K562 (cell line): ENCODE results near the gene ZBTB2. TPM values are rescaled to one million over a fixed set of nuclear protein-coding genes. Genes with fewer than 3 reads are reported as not detected.

Experiments used
- ATAC-seq: fragments of 200-7000 bp; cut with Tn5 transposase; 3 replicates; pipeline ENCODE4 v1.9.1; 2020; ENCODE audit warnings: moderate library complexity
- BruUV-seq: library from RNA; stranded (reverse); fragments of 400-500 nt; replicated peaks from 2 replicates; lab custom pipeline; 2021; lab: Mats Ljungman, UMichigan
- CTCF ChIA-PET: fragments of 300-600 bp; formaldehyde crosslinking; extraction: SDS; loops from one replicate; lab custom pipeline; 2021; ENCODE audit warnings: low intra/inter-chr PET ratio; lab: Yijun Ruan, JAX
- POLR2A ChIA-PET: fragments of 300-600, 350-650 bp; sonication (Branson Sonifier 250); formaldehyde crosslinking; extraction: SDS; loops from one replicate; lab custom pipeline; 2021; ENCODE audit warnings: antibody characterized with exemption, inconsistent platforms; lab: Yijun Ruan, JAX
- DNase-seq, 4 experiments: peaks; one replicate each; pipeline versions ENCODE4 v3.0.0 to v3.0.0-alpha.2; 2011 to 2018; ENCODE audit warnings: low spot score in 3 of 4, mixed read lengths in 3 of 4; ENCODE audit errors: extremely low read depth in 1 of 4
- FAIRE-seq: peaks from 2 replicates; lab custom pipeline; 2011; peaks lifted over from hg19 to GRCh38; lab: Jason Lieb, UNC
- H2AFZ ChIP-seq: 2 replicates; pipeline ENCODE4 v1.6.0; 2011; ENCODE audit warnings: low read depth, low read length, control low read depth, inconsistent platforms
- H3K27ac ChIP-seq: fragments of 200-600 bp; 3 replicates; pipeline ENCODE4 v1.8.0; 2011; ENCODE audit warnings: low read depth, mild to moderate bottlenecking, control low read depth, inconsistent platforms, low read length, moderate library complexity, mixed read lengths; ENCODE audit errors: extremely low read depth
- H3K27me3 ChIP-seq, 2 experiments: fragments of 300-600 bp in 1 of 2; 2 replicates in 1 of 2; 3 replicates in 1 of 2; pipeline versions ENCODE4 v1.6.0 to v1.8.0; 2011; ENCODE audit warnings: inconsistent platforms in 2 of 2, low read length in 2 of 2, mild to moderate bottlenecking in 1 of 2, mixed read lengths in 1 of 2, moderate library complexity in 1 of 2; ENCODE audit not compliant: control insufficient read depth in 2 of 2, insufficient read depth in 2 of 2
- H3K36me3 ChIP-seq: fragments of 300-600 bp; 3 replicates; pipeline ENCODE4 v1.8.0; 2011; ENCODE audit warnings: mild to moderate bottlenecking, low read length, inconsistent platforms; ENCODE audit not compliant: control insufficient read depth, insufficient read depth
- H3K4me1 ChIP-seq, 2 experiments: fragments of 200-600 bp in 1 of 2; replicated peaks in 1 of 2; 2 replicates in 1 of 2; 3 replicates in 1 of 2; pipeline versions ENCODE4 v1.5.1 to v1.8.0; 2011; ENCODE audit warnings: inconsistent platforms in 2 of 2, low read length in 2 of 2, mild to moderate bottlenecking in 1 of 2, mixed read lengths in 1 of 2, moderate library complexity in 1 of 2; ENCODE audit not compliant: control insufficient read depth in 2 of 2, insufficient read depth in 2 of 2
- H3K4me2 ChIP-seq: 2 replicates; pipeline ENCODE4 v1.6.1; 2011; ENCODE audit warnings: low read length, control low read depth, inconsistent platforms, mixed read lengths; ENCODE audit not compliant: insufficient read depth
- H3K4me3 ChIP-seq: fragments of 200-600 bp; sonication (generic), shearing (Covaris generic); 2 replicates; pipeline ENCODE4 v1.5.1; 2016; ENCODE audit warnings: control low read depth, inconsistent platforms
- H3K79me2 ChIP-seq: fragments of 200-600 bp; 3 replicates; pipeline ENCODE4 v1.8.0; 2011; ENCODE audit warnings: low read length, inconsistent platforms; ENCODE audit not compliant: control insufficient read depth, insufficient read depth
- H3K9ac ChIP-seq, 2 experiments: 2 replicates each; pipeline versions ENCODE4 v1.6.0 to v1.6.1; 2011; ENCODE audit warnings: low read depth in 2 of 2, low read length in 2 of 2, control low read depth in 1 of 2, inconsistent platforms in 1 of 2, mild to moderate bottlenecking in 1 of 2, mixed read lengths in 1 of 2; ENCODE audit not compliant: insufficient read depth in 1 of 2
- H3K9me1 ChIP-seq: one replicate; pipeline ENCODE4 v1.6.0; 2011; ENCODE audit warnings: inconsistent platforms, mild to moderate bottlenecking, low read length, moderate library complexity; ENCODE audit not compliant: control insufficient read depth, insufficient read depth
- H3K9me3 ChIP-seq: replicated peaks from 2 replicates; pipeline ENCODE4 v1.5.1; 2011; ENCODE audit warnings: low read depth, low read length, inconsistent platforms; ENCODE audit not compliant: control insufficient read depth, insufficient read depth
- H4K20me1 ChIP-seq: replicated peaks from 2 replicates; pipeline ENCODE4 v1.6.1; 2011; ENCODE audit warnings: low read length, inconsistent platforms, mixed read lengths; ENCODE audit not compliant: control insufficient read depth, insufficient read depth
- HSF4 ChIP-seq: fragments of 250-450 bp; sonication (Bioruptor Pico); IDR thresholded peaks from 2 replicates; pipeline ENCODE4 v2.1.2; 2022; ENCODE audit warnings: mild to moderate bottlenecking, moderate library complexity, borderline replicate concordance
- LEF1 ChIP-seq: fragments of 450-650 bp; IDR thresholded peaks from 2 replicates; pipeline ENCODE4 v1.6.1; 2016; ENCODE audit warnings: mild to moderate bottlenecking
- POLR2AphosphoS2 ChIP-seq: IDR thresholded peaks from 2 replicates; pipeline ENCODE4 v1.6.1; 2012; ENCODE audit warnings: low read length, improper control_type of control experiment
- TCF7 ChIP-seq: sonication (generic); IDR thresholded peaks from 2 replicates; pipeline ENCODE4 v1.6.1; 2016; ENCODE audit warnings: antibody characterized with exemption, borderline replicate concordance
- ZNF444 ChIP-seq: fragments of 250-450 bp; sonication (Bioruptor Pico); IDR thresholded peaks from 2 replicates; pipeline ENCODE4 v1.4.0; 2020; ENCODE audit warnings: mild to moderate bottlenecking, moderate library complexity
- ZNF780A ChIP-seq: fragments of 250-450 bp; sonication (Bioruptor Pico); IDR thresholded peaks from 2 replicates; pipeline ENCODE4 v1.5.0; 2021; ENCODE audit warnings: mild to moderate bottlenecking
- WGBS: fragments of 100-300 bp; shearing (Covaris generic); methylation state at CpG from one replicate; pipeline ENCODE4 v1.1.6; 2016; ENCODE audit warnings: low coverage, mixed read lengths; ENCODE audit not compliant: insufficient coverage; ENCODE audit errors: missing lambda C conversion rate; 5-methylcytosine and 5-hydroxymethylcytosine counted together
- in situ Hi-C: fragments of 300-500 bp; cut with MboI; formaldehyde crosslinking; loops from 4 replicates; pipeline ENCODE4 v1.15.0; 2018; ENCODE audit warnings: inconsistent platforms, mixed read lengths
- intact Hi-C: fragments of 100-400 bp; cut with micrococcal nuclease; formaldehyde crosslinking; loops from 2 replicates; pipeline ENCODE4 v1.14.2; 2022
- polyA plus RNA-seq, 8 experiments: library from polyadenylated mRNA; depleted of rRNA in 4 of 8; stranded (reverse) in 5 of 8; unstranded in 3 of 8; fragments of >200 nt; fragmentation: Nextera tagmentation in 2 of 8; fragmentation: Illumina TruSeq in 1 of 8; extraction: Ambion mirVana in 2 of 8; extraction: Trizol in 1 of 8; gene quantifications; 2 replicates each; pipeline versions ENCODE4 v1.2.1 to v1.2.3, GENCODE V29; 2011 to 2014; ENCODE audit warnings: inconsistent platforms in 1 of 8, missing spikeins in 1 of 8
- total RNA-seq, 7 experiments: library from RNA; depleted of rRNA in 6 of 7; stranded (reverse); fragments of >200 nt in 6 of 7; fragmentation: Illumina TruSeq in 2 of 7; extraction: Trizol in 2 of 7; gene quantifications; 2 replicates each; pipeline versions ENCODE4 v1.2.1 to v1.2.3, GENCODE V29; 2011 to 2021; ENCODE audit warnings: low replicate concordance in 1 of 7

The ZBTB2 gene
- total and polyA plus RNA-seq, 9 of the 15 experiments (the other 6 are each of a cell fraction or from before 2014, with no cell fraction given): 5.1 to 26.2 (median 16.4) TPM

- H3K4me3 ChIP-seq: no peak overlapping the region
- TF ChIP-seq POLR2AphosphoS2 (0 out of 2 replicates have a peak, but pooled peaks have one; percentile 6), TCF7 (peak; percentile 71; the same call in 1 of the 2 replicates), LEF1 (peak; percentile 83), HSF4 (no peak), ZNF444 (CRISPR knock-in tag) (no peak), ZNF780A (CRISPR knock-in tag) (no peak)
- TF ChIP-seq, all 486 proteins: peak for 3
- intact Hi-C loops: no loop called here
- H3K9me3 ChIP-seq: peaks cover 2% of the 10 kb centered on the region; the same call in 1 of the 2 replicates
- no peak overlapping the region for H3K4me2 ChIP-seq
- BruUV-seq: no TSS peak
- in situ Hi-C loops: loop anchor here (25.0 kb wide), 1 partner anchor 1574 kb away; the partner anchor contains the start of gene FBXO5
- no peak overlapping the region for H2AFZ ChIP-seq
- DNase-seq: no peak
- no peaks in the 10 kb centered on the region for H4K20me1 ChIP-seq
- no peaks in the 10 kb centered on the region for H3K79me2 ChIP-seq
- H3K9ac ChIP-seq: no peak overlapping the region
- 92% methylated on average over 8 of the region's 8 CpGs for WGBS
- ChIA-PET POLR2A (interaction anchor here (1.3 to 1.8 kb wide), 3 partner anchors 9 to 18 kb away, joined by 3 to 4 read pairs (median 4); no protein-coding TSS in a partner anchor), CTCF (no interaction called here)
- no peak overlapping the region for H3K27ac ChIP-seq
- FAIRE-seq: no peak
- H3K36me3 ChIP-seq: peaks cover 74% of the 10 kb centered on the region
- ATAC-seq: peak; percentile 30; the same call in 2 of the 3 replicates
- H3K4me1 ChIP-seq: no peaks in the 10 kb centered on the region
- H3K27me3 ChIP-seq: no peaks in the 10 kb centered on the region
- no peaks in the 10 kb centered on the region for H3K9me1 ChIP-seq
Measured at GRCh38 chr6:151413372-151414145, 22.2 kb upstream of the ZBTB2 start.
